Measurements from ENCODE around the gene SH2D3A.

- TF ChIP-seq CTCF (IDR thresholded peaks at IDR 0.05 in 8 of 11, conservative IDR thresholded peaks at IDR 0.05 in 3 of 11) (peak; percentile 44 to 77 (median 70)), POLR2AphosphoS5 (IDR thresholded peaks at IDR 0.05) (peak in 1 of 3 donors; percentile 77)
Measured at GRCh38 chr19:6737873-6738786, 29.1 kb downstream of the SH2D3A start.

Data from spleen (tissue), 7 donors.